Fibroblast of the aortic adventitia (primary cell): ENCODE measurements around the gene TLK2. TPM values are rescaled to one million over a fixed set of nuclear protein-coding genes. Genes with fewer than 3 reads are reported as not detected.
A peak's percentile ranks its signal among the peaks of the same experiment; 100 is the strongest.

ENCODE experiments used
- DNase-seq: peaks from one replicate; pipeline ENCODE4 v3.0.0-alpha.2; 2010; ENCODE audit warnings: low read depth
- H3K4me3 ChIP-seq: 2 replicates; pipeline ENCODE4 v1.5.1; 2011; ENCODE audit warnings: low read depth, mild to moderate bottlenecking, control low read depth, low read length, moderate library complexity
- total RNA-seq: library from RNA; depleted of rRNA; stranded (reverse); fragments of >200 nt; gene quantifications from 2 replicates; pipeline ENCODE4 v1.2.3, GENCODE V29; 2012; ENCODE audit warnings: low replicate concordance
- TF ChIP-seq, protein P1 (sequence below): IDR thresholded peaks from 2 replicates; pipeline ENCODE4 v1.5.1; 2011; ENCODE audit warnings: mild to moderate bottlenecking, low read length, control low read depth, inconsistent platforms; ENCODE audit not compliant: insufficient read depth

The TLK2 gene
- total RNA-seq, 1 donor = 39.1 TPM

DNA sequence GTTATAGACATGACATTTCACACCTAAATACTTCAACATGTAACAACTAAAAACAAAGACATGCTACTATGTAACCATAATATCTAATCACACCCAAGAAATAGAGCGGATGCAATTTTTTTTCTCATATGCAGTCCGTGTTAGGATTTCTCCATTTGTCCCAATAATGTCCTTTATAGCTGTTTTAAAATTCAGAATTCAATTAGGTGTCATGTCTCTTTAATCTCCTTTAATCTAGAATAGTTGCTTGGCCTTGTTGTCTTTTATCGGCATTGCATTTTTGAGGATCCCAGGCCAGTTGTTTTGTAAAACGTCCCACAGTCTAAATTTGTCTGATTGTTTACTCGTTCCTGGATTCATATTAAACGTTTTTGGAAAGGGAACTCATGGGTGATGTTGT, 163.3 kb downstream of the TLK2 start:
- TF ChIP-seq, protein P1, sequence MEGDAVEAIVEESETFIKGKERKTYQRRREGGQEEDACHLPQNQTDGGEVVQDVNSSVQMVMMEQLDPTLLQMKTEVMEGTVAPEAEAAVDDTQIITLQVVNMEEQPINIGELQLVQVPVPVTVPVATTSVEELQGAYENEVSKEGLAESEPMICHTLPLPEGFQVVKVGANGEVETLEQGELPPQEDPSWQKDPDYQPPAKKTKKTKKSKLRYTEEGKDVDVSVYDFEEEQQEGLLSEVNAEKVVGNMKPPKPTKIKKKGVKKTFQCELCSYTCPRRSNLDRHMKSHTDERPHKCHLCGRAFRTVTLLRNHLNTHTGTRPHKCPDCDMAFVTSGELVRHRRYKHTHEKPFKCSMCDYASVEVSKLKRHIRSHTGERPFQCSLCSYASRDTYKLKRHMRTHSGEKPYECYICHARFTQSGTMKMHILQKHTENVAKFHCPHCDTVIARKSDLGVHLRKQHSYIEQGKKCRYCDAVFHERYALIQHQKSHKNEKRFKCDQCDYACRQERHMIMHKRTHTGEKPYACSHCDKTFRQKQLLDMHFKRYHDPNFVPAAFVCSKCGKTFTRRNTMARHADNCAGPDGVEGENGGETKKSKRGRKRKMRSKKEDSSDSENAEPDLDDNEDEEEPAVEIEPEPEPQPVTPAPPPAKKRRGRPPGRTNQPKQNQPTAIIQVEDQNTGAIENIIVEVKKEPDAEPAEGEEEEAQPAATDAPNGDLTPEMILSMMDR = no peak
- no peak overlapping the region for H3K4me3 ChIP-seq
- no peak for DNase-seq

DNA sequence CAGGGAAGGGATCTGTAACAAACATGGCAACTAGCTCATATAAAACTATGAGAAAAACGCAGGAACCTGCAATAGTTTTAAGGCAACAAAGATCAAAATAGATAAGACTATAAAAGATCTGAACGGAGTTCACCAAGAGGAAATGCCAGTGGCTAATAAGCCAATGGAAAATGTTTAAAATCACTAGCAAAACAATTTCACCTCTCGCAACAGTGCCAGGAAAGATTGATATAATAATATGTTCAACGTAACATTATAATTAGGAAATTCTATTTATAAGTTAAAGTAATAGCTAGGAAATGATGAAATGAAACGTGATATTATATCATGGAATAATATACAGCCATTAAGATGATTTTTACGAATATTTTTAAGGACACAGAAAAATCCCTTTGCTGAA, 164.9 kb downstream of the TLK2 start:
- TF ChIP-seq, protein P1 = no peak
- no peak for DNase-seq

DNA sequence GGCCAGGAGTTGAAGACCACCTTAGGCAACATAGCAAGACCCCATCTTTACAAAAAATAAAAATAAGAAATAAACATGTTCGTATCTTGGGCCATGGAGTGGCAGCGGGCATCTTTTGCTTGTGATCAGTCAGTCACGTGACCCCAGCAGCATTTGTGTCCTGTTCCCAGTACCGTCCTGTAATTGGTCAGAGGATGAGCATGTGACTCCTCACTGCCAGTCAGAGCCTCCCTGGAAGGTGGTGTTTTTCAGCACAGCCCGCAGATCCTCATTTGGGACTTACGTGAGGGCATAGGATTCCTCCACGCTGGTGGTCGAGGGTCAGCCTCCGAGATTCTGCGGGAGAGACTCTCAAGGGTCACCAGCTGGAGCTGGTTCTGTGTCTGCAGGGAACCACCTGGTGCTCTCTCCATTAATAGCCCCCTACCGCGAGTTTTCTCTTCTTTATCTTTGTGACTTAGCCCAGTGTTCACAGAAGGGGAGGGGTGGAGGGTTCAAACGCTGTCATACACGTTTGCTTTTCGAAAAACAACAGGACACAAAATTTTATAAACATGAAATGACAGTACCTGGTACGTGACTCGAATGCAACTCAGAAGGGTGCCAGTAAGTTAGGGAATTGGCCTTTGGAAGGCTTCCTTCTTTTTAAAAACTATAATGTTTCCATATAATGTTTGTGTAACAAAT, 166.0 kb downstream of the TLK2 start:
- TF ChIP-seq, protein P1 = no peak
- H3K4me3 ChIP-seq = no peak overlapping the region
- no peak for DNase-seq

More for the DNA sequence above, 164.9 kb downstream of the TLK2 start:
- no peak overlapping the region for H3K4me3 ChIP-seq

DNA sequence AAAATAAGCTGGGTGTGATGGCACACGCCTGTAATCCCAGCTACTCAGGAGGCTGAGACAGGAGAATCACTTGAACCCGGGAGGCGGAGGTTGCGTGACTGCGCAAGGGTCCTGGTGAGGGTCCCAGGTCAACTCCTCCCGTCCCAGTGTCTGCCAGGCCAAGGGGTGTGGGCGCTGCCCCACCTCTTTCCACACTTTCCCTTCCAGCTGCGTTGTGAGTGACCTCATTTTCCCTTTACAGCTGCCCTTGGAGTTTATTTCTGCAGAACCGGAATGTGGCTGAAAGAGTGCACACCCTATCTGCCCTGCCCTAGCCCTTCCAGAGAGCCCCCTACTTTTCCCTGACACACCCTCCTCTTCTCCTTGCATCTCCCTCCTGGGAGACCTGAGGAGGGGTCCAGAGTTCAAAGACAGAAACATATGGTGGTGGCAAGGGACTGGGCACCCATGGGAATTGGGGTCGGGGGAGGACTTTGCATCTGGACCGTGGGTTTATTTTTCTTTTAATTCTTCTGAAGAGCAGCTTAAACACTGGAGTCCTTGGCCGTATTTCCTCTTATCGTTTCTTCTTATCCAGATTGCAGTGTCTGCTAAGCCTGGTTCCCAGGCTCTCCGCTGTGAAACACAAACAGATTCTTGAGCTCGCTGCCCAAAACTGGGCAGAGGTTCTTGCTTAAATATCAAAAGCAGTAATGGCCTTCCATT, 169.8 kb downstream of the TLK2 start:
- TF ChIP-seq, protein P1 = no peak
- H3K4me3 ChIP-seq = no peak overlapping the region
- peak; percentile 66 for DNase-seq

DNA sequence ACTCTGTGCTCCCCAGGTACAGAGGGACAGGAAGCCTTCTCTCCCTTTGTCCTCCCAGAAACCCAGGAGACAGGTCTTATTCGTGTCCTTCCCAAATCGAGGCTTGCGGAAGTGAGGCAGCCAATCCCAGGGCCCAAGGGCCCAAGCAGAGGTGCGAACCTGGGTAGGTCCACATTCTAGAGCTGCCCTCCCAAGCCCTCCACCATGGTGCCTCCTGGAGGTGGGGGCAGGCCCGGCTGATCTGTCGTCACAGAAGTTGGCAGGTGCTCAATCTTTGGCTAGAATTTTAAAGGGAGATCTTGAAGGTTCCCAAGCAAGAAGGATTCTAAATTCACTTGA, 170.3 kb downstream of the TLK2 start:
- TF ChIP-seq, protein P1 = no peak
- DNase-seq = no peak
- H3K4me3 ChIP-seq = no peak overlapping the region

DNA sequence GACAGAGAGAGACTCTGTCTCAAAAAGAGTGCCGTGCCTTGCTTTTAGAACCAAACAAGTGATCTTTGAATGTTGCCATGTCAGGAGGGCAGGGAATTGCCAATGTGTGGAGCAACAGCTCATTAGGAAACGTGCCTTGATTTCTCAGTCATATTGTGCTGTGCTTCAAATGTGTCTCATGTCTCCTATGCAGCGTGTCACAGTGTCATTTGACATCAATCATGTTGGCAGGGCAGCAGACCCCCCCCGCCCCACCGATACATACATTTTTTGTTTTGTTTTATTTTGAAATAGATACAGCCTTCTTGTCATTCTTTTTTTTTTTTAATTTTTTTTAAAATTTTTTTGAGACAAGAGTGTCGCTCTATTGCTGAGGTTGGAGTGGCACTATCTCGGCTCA, 170.9 kb downstream of the TLK2 start:
- no peak overlapping the region for H3K4me3 ChIP-seq
- TF ChIP-seq, protein P1 = no peak
- DNase-seq = no peak

DNA sequence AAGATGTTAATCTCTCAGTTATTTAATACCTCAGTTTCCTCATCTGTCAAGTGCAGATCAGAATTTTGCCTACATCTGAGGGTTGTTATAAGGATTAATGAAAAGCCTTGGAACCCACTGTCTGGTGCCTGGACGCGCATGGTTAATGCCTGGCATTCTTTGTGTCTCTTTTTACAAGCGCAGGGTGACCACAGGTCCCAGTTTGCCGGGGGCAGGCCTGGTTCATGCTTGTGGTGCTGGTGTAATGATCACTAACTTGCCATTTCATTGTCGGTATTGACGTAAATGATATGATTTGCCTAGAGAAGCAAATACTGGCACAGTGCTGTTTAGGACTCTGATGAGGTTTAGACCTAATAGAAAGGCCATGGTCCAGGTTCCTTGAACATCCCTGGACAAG, 172.0 kb downstream of the TLK2 start:
- TF ChIP-seq, protein P1 = no peak
- no peak overlapping the region for H3K4me3 ChIP-seq
- no peak for DNase-seq
